NCI-H82 (cell line): Measurements from ENCODE around the gene ING3.

Experiments used
- DNase-seq: peaks from one replicate; lab custom pipeline; 2025; lab: John Stamatoyannopoulos, UW

The ING3 gene

DNA sequence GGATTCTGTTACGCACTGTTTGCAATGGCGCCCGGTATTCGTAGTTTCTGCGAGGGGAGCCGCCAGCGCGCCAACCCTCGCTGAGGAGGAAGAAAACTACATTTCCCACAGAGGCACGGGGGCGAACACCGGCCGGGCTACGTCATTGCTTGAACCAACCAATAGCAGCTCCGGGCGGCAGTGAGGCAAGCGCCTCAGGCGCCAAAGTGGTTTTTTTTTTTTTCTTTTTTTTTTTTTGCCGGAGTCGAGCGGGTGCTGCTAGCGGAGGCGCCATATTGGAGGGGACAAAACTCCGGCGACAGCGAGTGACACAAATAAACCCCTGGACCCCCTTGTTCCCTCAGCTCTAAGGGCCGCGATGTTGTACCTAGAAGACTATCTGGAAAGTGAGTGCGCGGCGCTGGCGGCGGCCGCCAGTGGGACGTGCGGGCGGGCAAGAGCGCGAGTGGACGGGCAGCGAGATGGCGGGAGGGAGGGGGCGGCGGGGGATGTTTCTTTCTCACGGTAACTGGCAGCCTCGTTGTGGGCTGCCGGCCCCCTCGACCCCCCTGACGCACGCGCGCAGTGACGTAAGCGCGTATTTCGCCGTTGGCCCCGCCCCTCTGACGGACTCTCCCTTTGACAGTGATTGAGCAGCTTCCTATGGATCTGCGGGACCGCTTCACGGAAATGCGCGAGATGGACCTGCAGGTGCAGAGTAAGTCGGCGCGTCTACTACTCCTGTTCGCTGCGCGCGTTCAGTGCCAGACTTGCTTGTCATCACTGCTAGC, at the start of gene ING3:
ING3 (plus strand) TSS at position 239 of the 770 bp plus-strand sequence; CDS start at position 359, 120 bp downstream.
- peak; percentile 99 for DNase-seq

GRCh38 chr7:120915314-120916105, 35.1 kb upstream of the ING3 start:
- no peak for DNase-seq

DNA sequence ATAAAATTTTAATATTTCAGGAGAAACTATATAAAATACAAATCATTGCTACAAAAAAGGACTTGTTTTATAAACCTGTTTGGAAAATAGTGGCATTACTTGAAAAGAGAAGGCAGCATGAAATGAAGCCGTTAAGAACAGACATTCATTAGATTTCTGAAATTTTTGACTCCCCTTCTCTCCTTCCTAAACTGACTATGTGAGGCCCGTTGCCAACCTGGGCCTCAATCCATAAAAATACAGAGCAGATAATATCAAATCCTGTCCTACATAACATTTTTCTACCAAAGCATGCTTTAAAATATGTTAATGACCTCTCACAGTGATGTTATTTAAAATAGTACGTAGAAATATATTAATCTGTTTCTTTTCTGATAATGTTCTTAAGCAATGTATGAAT, 34.5 kb upstream of the ING3 start:
- DNase-seq, result no peak

GRCh38 chr7:120916538-120916937, 34.0 kb upstream of the ING3 start:
- DNase-seq, result no peak

- no peak for DNase-seq
Measured at GRCh38 chr7:120919466-120919865, 31.1 kb upstream of the ING3 start.

DNA sequence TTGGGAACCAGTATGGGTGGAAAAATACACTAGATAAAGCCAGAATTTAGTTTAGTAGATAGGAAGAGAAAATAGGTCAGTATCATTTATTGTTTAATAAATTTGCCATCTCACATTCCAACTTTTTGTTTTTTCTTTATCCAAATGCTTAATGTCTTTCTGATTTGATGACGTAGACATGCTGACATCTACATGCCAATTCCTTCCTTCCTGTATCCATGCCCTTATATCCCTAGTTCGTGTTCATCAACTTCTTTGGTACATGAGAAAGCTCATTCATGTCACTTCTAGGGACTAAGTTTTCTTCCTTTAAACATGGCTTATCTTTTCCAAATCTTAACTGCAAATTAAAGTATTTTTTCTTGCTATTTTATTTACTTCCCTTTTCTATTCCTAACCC, 30.5 kb upstream of the ING3 start:
- DNase-seq, result no peak

DNA sequence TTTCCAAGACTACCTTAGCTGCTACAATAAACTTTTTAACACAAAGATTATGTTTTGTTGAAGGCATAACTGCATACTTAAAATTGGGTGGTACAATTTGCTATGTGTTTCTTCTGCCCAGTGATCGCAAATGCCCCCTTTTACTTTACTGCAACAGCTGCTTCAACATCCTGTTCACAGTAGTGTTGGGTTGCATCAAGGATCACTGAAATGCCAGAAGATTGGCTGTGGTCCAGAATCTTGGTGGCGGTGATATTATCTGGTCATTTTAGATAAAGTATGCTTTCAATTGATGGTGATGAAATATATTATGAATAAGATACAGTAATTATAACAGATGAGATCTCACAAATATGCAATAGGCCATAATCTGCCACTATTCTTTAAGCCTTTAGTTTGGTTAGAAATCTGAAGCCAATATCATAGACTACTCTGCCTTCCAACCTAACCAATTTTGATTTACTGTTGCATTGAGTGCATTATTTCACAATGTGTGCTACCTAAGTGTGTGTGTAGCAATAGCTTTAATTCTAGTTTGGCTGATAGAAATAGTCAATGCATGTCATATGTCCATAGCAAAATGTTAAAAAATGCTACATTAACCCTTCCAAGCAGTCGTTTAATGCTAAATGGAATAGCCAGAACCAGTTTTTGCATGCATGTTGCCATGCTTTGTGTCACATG, 29.8 kb upstream of the ING3 start:
- DNase-seq, result peak; percentile 21

GRCh38 chr7:120924837-120925236, 25.7 kb upstream of the ING3 start:
- no peak for DNase-seq

DNA sequence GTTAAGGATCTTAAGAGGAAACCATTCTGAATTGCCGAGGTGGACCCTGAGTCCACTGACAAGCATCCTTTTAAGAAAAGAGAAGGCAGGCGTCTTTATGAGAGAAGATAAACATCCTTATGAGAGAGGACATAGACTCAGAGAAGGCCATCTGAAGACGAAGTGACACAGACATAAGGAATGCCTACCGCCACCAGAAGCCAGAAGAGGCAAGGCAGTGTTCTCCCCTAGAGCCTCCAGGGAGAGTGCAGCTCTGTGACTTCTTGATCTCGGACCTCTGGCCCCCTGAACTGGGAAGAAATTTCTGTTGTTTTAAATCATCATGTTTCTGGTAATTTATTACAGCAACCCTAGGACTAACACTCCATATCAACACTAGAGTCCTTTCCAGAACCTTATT, 25.2 kb upstream of the ING3 start:
- no peak for DNase-seq

DNA sequence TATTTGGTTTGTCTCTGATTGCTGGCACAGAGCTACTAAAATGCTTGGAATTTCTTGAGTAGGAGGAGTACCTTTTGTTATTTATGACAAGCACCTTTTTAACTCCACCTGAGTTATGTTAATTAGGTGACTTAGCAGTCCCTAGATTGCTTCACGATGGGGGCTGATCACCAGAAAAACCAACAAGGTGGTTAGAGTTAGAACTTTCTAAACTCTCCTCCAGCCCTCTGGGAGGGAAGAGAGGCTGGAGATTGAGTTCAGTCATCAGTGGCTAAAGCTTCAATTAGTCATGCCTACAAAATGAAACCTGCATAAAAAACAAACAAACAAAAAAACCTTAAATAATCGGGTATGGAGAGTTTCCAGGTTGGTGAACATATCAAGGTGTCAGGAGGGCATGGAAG, 23.6 kb upstream of the ING3 start:
- DNase-seq, result no peak

- no peak for DNase-seq
Measured at GRCh38 chr7:120927454-120928103, 23.0 kb upstream of the ING3 start.

DNA sequence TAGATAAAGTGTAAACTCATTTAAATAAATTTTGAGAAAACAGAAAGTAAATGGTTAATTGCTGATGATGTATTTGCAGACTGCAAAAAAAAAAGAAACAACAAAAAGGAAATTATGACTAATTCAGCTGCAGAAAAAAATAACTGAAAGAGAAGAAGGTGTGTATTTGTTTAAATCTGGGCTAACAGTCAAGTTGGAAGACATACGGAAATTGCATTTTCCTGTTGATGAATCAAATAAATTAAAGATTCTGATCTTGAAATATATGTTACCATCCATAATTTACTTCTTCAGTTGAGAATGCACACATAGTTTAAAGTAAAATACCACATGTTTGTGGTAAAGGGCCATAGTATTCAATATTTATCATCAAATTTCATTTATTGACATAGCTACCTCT, 19.3 kb upstream of the ING3 start:
- DNase-seq, result no peak

GRCh38 chr7:120933475-120933874, 17.1 kb upstream of the ING3 start:
- peak; percentile 34 for DNase-seq

GRCh38 chr7:120939345-120939744, 11.2 kb upstream of the ING3 start:
- no peak for DNase-seq

DNA sequence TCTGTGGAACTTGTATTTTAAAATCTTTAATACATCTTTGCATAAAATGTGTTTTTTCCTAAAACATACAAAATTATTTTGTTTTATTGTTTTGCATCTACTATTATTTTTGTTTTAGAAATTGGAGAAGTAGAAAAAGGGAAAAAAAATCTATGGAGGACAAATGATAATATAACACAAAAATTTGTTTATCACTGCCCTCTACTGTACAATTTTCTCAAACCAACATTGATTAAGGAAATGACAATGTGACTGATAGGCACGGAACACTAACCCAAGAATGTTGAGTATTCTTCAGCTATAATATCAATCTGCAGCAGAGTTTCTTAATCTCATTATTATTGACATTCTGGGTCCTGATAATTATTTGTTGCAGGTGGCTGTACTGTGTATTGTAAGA, 9.5 kb upstream of the ING3 start:
- peak; percentile 30 for DNase-seq

GRCh38 chr7:120941856-120942255, 8.7 kb upstream of the ING3 start:
- DNase-seq, result peak; percentile 13

GRCh38 chr7:120942861-120943260, 7.7 kb upstream of the ING3 start:
- DNase-seq, result no peak

DNA sequence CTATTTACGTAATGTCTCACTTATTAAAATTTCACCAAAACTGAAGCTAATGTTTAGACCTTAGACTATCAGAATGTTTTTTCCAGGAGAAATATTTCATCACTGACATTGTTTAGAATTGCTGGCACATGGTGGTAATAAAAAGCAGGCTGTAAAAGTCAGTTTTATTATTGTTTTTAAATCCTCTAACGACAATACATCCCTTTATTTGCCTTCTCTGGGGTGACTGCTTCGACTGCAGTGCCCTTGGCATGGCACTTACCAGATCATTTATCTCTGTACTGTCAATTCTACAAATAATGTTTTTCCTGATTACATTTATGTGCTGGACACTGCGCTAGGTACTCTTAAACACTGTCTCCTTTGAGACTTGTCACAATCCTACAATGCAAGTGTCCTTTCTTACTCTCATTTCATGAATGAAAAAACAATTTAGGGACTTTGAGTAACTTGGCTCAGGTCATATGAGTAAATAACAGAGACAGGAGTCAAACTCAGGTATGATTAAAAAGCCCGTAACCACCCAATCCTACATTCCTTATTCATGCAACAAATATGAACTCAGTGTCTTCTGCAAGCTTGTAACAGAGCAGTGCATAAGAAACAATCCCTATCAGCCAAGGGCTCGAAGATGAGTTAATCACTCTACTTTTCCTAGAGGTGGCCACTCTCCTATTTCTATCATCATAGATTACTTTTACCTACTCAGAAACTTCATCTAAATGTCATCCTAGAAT, 5.6 kb upstream of the ING3 start:
- DNase-seq, result no peak

GRCh38 chr7:120947980-120948379, 2.6 kb upstream of the ING3 start:
- no peak for DNase-seq

DNA sequence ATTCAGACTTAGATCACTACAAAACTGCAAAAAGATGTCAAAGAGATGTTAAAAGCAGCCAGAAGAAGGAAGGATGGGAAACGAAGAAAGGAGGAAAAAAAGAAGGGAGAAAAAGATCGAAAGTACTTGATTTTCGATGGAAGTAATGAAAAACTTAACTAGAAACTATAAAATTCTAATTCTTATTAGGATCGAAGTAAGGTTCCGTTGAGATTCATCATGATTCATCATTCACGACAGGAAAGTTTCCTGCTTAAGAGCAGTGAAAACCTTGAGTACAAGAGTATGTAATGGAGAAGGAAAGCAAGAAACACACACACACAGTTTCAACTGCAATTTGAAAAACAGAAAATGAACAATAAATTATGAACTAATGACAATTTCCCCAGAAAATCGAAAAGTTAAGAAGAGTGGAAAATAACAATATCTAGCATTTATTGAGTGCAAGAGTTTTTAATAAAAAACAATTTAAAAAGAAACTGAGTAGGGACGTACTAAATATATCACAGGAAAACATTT, 1.1 kb upstream of the ING3 start:
- no peak for DNase-seq

GRCh38 chr7:120949998-120950538, 509 bp upstream of the ING3 start:
- peak; percentile 43 for DNase-seq
